Measurements from ENCODE around the gene ZNF853.

Gene ZNF853

DNA sequence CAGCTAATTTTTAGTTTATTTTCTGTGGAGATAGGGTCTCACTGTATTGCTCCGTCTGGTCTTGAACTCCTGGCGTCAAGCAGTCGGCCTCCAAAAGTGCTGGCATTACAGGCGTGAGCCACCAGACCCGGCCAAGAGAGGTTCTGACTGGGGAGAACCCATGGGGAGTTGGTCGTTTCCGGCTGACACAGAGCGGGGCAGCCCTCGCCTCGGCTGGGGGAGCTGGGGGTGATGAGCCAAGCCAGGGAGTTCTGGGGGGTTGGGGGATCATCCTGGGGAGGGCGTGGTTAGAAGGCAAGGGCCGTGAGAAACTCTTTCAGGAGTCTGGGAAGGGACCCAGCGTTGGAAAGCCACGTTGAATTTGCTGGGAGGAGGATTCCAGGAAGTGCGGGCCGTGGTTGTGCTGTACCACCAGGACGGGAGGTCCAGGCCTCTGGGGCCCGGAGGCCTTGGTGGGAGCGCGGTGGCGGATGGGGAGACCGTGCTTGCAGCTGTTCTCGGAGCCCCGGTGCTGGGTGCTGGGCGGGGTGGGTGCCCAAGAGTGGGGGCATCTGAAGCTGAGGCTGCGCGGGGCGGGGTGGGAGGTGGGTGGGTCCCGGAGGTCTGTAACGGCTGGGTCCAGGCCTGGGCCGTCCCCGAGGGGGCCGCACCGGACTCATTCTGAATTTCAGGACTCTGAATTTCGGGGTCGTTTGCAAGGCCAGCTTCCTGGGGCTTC lies 8.4 kb upstream of the ZNF853 start:
- DNase-seq, result no peak

DNA sequence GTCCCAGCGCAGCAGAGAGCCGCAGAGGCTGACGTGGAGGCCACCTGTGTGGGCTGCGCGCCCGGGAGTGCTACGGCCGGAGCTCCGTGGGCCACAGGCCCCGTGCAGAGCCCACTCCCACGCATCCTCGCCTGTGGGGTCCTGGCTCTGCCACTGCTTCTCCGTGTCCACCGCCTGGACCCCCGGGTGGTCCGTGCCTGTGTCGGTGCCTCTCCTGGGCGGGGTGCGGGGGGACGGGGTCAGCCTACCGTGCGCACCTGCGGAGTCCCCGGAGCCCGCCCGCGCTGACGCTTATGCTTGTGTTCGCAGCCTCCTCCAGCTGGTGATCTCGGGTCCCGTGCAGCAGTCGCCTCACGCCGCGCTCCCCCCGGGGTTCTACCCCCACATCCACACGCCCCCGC lies 7.8 kb upstream of the ZNF853 start:
- no peak for DNase-seq

GRCh38 chr7:6608081-6608480 lies 7.3 kb upstream of the ZNF853 start:
- no peak for DNase-seq

DNA sequence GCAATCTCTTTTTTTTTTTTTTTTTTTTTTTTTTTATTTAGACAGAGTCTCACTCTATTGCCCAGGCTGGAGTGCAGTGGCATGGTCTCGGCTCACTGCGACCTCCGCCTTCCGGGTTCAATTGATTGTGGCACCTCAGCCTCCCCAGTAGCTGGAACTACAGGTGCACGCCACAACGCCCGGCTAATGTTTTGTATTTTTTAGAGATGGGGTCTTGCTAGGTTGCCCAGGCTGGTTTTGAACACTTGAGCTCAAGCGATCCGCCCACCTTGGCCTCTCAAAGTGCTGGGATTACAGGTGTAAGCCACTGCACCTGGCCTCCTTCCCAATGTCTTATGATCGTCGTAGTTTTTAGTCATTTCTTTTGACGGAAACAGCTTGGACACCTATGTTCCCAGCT lies 6.6 kb upstream of the ZNF853 start:
- no peak for DNase-seq

DNA sequence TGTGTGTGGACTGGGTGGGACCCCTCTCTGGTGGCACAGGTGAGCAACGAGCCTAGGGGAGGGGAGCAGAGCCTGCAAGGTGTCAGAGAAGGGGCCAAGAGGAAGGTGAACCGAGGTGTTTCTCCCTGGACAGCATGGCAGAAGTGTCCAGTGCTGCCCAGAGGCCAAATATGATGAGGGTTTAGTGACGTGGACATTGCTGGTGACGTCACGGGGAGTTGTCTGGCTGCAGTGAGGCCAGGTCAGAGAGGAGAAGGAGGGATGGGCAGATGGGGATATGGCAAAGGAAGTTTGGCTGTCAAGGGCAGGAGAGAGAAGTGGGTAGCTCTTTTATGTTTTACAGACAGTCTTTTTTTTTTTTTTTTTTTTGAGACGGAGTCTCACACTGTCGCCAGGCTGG lies 2.6 kb upstream of the ZNF853 start:
- DNase-seq, result no peak

GRCh38 chr7:6613706-6614105 lies 1.7 kb upstream of the ZNF853 start:
- DNase-seq, result no peak

DNA sequence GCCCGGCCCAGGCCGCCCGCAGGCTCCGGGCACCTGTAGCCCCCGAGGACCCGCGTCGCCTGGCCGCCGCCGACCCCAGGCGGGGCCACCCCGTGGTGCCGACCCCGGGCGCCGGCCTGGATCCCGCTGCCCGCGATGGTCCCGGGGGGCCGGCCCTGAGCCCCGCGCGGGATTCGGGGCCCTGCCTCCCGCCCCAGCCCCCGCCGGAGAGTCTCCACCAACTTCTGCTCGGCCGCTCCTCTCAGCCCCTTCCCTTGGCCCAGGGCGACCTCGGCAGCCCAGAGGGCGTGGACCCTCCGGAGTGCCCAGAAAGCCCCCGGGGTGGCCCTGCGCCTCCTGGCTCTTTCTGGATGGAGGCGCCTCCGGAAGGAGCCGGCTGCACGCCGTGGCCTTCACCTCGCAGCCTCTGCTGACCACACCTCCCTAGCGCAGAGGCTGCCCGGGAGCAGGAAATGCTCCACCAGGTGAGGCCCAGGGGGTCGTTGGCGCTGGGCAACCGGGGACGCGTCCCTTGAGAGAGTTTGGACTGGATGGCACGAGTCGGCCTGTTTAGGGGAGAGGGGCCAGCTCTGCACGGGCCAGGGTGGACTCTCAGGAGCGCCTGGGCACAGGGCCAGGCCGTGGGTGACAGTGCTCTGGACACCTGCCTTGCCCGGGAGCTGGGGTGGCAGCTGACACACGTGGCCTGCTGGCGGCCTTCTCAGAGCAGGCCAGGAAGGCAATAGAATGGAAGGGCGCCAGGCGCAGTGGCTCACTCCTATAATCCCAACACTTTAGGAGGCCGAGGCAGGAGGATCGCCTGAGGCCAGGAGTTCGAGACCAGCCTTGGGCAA lies 529 bp downstream of the ZNF853 start:
- DNase-seq, result no peak

DNA sequence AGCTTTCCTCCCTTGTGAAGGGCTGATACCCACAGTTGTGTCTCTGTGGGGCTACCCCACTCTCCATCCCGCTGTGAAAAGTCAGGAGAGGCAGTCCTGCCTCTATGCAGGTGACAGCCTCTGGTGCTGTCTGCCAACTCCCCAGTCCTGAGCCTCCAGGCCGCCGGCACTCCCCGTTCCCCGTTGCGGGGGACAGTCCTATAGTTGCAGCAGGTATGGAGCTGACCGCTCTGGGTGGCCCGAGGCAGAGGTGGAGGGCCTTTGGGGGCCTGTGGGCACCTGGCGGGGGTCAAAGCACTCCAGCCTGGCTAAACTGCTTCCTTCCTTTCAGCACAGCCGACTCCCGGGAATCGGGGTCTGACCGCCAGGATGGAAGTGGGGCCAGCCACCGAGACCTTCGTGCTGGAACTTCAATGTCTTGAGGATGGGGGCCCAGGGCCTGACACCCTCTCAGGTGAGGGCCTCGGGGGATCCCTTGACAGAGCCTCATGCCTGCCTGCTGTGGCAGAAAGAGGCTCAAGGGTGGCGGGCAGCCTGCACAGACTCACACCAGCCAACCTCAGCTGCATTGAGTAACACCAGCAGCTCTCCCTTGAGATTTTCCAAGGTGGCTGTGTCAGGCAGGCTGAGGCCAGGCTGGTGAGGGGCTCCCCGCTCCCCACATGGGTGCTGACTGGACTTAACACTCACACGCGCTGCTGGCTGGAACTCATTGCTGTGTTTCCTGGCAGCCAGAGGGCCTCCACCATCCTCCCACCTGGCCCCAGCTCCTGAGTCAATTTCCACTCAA lies 1.6 kb downstream of the ZNF853 start:
- DNase-seq, result no peak

DNA sequence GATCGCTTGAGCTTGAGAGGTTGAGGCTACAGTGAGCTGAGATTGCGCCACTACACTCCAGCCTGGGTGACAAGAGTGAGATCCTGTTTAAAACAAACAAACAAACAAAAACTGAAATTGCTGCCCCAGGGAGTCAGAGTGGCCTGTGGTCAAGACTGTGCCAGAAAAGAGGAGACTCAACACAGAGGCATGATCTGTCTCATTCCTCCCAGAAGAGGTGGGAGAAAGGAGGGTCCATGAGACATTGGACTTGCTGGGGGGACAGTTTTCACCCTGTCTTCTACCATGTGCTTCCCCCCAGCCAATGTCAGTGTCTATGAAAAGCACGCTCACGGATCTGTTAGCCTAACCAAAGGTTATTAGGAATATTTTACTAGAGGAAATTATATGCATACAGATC lies 3.2 kb downstream of the ZNF853 start:
- DNase-seq, result no peak

GRCh38 chr7:6619961-6620360 lies 4.6 kb downstream of the ZNF853 start:
- no peak for DNase-seq

DNA sequence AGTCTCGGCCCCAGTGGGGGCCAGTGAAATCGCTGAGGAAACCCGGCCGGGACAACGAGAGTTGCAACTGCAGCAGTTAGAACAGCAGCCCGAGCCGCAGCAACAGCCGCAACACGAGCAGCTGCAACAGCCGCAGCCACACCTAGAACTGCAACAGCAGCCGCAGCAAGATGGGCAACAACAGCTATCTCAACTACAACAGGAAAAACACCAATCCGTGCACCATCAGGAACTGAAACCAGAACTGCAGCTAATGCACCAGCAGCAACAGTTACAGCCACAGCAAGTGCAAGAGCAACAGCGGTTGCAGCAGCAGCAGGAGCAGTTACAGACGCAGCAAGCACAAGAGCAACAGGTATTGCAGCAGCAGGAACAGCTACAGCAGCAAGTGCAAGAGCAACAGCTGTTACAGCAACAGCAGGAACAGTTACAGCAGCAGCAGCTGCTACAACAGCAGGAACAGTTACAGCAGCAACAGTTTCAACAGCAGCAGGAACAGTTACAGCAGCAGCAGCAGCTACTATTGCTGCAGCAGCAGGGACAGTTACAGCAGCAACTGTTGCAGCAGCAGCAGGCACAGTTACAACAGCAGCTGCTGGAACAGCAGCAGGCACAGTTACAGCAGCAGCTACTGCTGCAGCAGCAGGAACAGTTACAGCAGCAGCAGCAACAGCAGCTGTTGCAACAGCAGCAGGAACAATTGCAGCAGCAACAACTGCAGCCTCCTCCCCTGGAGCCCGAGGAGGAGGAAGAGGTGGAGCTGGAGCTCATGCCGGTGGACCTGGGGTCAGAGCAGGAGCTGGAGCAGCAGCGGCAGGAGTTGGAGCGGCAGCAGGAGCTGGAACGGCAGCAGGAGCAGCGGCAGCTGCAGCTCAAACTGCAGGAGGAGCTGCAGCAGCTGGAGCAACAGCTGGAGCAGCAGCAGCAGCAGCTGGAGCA lies 6.1 kb downstream of the ZNF853 start:
- DNase-seq, result peak; percentile 19

GRCh38 chr7:6622134-6622710 lies 6.8 kb downstream of the ZNF853 start:
- no peak for DNase-seq

DNA sequence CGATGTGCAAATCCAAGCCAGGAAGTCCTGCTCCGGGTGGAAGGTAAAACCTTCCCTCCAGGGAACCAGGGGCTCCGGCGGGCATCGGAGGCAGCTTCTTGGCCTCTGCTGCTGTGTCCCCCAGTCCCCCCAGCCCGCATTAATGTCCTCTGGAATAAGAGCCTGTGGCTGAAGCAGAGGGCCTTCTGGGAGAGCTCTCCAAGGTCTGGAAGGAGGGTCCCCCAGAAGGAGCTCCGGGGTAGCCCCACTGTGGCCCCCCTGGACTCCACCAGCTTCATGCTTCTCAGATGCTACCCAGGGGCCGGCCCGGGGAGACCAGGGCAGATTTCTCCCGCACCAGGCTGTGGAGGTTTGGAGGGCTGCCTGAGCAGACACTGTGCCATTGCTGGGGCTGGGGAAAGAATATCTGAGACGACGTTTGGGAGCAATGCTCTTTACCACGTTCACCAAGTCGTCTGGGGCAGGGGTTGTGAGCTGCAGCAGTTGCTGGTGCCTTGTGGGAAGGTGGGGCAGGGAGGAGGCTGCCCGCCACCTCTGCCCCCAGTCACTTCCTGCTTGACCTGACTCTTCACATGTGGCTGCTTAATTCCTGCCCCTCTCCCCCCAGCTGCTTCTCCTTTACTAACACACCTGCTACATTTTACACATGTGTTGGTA lies 8.3 kb downstream of the ZNF853 start:
- peak; percentile 48 for DNase-seq

GRCh38 chr7:6624246-6624611 lies 8.8 kb downstream of the ZNF853 start:
- no peak for DNase-seq

DNA sequence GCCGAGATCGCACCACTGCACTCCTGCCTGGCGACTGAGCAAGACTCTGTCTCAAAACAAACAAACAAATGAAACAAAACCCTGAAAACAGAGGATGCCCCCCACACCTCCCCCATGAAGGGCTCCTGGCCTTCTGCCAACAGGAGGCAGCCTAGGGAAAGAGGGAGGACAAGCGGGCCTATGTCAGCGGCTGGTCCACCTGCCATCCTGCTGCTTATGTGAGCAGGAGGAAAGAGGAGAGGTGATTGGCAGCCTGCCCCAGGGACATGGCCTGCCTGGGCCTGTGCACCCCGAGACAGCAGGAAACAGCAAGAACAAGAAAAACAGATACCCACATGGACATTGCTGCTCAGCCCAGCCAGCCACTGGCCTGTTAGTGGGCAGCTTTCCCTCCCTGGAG lies 12.6 kb downstream of the ZNF853 start:
- no peak for DNase-seq

DNA sequence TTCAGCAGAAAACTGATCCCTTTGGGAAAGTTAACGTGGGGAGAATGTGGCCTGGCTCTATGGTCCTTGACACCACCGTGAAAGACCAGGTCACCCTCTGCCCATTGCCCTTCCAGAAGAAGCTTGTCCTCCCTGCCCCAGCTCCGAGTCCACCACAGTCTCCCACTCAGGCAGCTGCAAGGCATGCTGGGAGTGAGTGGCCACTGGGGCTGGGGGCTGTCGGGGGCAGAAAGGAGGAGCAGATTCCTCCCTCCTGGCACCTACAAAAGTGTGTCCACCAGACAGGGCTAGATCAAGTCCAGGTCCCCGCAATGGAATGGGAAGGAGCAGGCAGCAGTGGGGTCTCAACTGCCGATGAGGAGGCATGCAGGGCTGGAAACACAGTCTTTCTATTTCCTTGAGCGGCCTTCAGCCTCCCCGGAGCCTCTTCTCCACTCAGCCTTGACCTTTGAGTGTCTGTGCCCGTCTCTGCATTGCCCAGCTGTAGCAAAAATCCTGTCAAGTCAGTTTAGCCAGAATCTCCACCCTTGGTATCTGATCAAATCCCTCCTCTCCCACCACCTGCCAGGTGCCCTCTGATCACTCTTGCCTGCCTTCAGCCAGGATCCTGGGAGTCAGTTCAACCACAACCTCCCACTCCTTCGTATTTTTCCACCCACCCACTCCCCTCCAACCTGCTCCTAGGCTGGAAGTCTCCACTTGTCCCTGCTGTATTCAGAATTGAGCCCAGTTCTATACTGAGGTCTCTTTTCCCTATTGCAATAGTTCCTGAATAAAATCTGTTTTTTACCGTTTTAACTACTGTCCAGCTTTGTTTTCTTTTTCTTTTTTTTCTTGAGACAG lies 14.8 kb downstream of the ZNF853 start:
- DNase-seq, result no peak

GRCh38 chr7:6631605-6632004 lies 16.2 kb downstream of the ZNF853 start:
- DNase-seq, result no peak

DNA sequence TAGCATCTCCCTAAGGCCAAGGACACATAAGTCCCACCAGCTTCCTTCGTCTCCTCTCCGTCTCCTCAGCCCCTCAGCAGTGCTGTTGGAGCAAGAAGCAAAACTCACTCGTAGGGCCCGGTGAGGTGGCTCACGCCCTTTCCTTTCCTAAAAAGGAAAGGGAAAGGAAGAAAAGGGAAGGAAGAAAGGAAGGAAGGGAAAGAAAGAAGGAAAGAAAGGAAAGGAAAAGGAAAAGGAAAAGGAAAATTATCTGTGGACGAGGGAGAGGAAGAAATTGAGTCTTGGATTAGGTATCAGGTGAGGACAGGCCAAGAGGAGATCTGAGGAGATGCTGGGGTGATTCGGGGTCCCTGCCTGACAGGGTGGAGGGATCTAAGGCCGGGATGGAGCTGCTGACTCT lies 18.6 kb downstream of the ZNF853 start:
- DNase-seq, result no peak

- peak; percentile 16 for DNase-seq
Measured at GRCh38 chr7:6634971-6635370, 19.6 kb downstream of the ZNF853 start.

- DNase-seq, result peak; percentile 70
Measured at GRCh38 chr7:6636741-6637543, 21.5 kb downstream of the ZNF853 start, which contains the start of gene ZNF316. Gene ZNF316, plus strand, starts transcription at chr7:6637318. Its CDS starts 5,092 bp downstream, at chr7:6642410.

Data from CD4-positive, alpha-beta T cell treated with Interleukin-12 subunit alpha and Interleukin-12 subunit beta, for 1 hour (primary cell).